GM19438 (cell line): Measurements from ENCODE around the gene TPP2.

ENCODE experiments used
- ATAC-seq: cut with Tn5 transposase; IDR thresholded peaks from one replicate; pipeline ENCODE4 v1.9.1; 2021; ENCODE audit warnings: low read depth; ENCODE audit not compliant: unreplicated experiment

Gene TPP2

DNA sequence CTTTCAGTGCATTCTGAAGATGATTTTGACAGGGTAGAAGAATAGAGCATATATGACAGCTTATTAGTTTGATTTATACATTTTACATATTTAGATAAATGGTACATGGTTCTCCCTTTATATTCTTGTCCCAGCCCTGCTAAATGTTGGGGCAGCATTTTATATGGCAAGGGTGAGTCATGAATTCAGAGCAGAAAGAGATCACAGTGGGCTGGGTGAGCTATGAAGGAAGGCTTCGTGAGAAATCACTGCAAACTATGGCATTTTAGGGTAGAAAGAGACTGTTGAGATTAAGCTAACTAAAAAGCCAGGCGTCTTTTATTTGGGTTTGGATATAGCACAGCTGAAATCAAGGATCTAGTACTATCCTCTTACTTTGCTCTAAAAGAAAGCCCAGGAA is 122.0 kb downstream of the TPP2 start:
- no peak for ATAC-seq

GRCh38 chr13:102721800-102722231 is 125.0 kb downstream of the TPP2 start:
- no peak for ATAC-seq

DNA sequence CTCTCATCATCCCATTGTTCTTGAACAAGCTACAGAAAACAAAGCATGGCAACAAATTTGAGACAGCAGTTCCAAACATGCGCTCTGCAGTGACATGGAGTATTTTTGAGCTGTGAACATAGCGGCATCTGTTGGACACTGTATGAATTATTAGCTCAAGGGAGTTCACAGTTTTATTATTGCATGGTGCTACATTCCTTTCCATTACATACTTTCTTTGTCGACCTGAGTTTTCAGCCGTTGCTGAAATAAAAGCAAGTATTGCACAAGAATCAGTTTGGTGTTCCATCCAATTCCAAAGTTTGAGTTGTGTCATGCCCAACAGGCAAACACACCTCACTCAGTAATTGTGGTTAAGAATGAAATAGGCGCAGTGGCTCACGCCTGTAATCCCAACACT is 128.1 kb downstream of the TPP2 start:
- no peak for ATAC-seq

DNA sequence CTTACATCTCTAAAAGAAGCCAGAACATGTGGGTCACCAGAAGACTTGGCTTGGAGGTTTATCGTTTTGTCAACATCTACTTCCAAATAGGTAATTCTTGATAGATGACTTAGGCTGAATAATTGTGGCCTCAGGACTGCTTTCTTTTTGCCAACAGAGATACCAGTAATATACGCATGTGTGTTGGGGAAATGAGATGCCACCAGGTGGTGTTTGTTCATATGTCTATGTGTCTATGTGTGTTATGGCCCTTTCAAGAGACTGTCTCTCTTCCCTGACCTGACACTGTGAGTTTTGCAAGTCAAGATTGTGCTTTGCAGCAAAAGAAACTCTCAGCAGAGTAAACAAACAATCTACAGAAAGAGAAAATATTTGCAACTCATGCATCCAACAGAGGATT is 129.6 kb downstream of the TPP2 start:
- no peak for ATAC-seq
